PC-9 (cell line): ENCODE measurements around the gene KDM4D. TPM values are rescaled to one million over a fixed set of nuclear protein-coding genes. Genes with fewer than 3 reads are reported as not detected.

Source experiments
- BruUV-seq: library from RNA; stranded (reverse); fragments of 400-500 nt; replicated peaks from 2 replicates; lab custom pipeline; 2021; lab: Mats Ljungman, UMichigan
- CTCF ChIA-PET: fragments of 300-600 bp; sonication (Branson Sonifier 250); formaldehyde crosslinking; loops from one replicate; lab custom pipeline; 2022; ENCODE audit warnings: antibody characterized with exemption; lab: Charles Lee
- POLR2A ChIA-PET: fragments of 300-600 bp; sonication (Branson Sonifier 250); formaldehyde crosslinking; loops from one replicate; lab custom pipeline; 2022; ENCODE audit warnings: antibody characterized with exemption; ENCODE audit not compliant: unreplicated experiment; lab: Charles Lee
- DNase-seq, 2 experiments: peaks; one replicate each; pipeline versions ENCODE4 v3.0.0 to v3.0.0-alpha.2; 2015 to 2022; ENCODE audit warnings: mixed read lengths in 1 of 2
- H2AFZ ChIP-seq: fragments of 200-600 bp; sonication (generic); 2 replicates; pipeline ENCODE4 v1.8.1; 2017; ENCODE audit warnings: antibody characterized with exemption
- H3F3A ChIP-seq: fragments of 200-600 bp; sonication (generic); 2 replicates; pipeline ENCODE4 v1.8.1; 2017; ENCODE audit warnings: antibody characterized with exemption, mild to moderate bottlenecking, low read depth; ENCODE audit not compliant: insufficient read depth
- H3K27ac ChIP-seq: fragments of 200-600 bp; sonication (generic); 2 replicates; pipeline ENCODE4 v1.6.1; 2016; ENCODE audit warnings: mixed run types
- H3K27me3 ChIP-seq: fragments of 200-600 bp; sonication (generic); 2 replicates; pipeline ENCODE4 v1.6.1; 2016; ENCODE audit warnings: low read depth, mixed run types; ENCODE audit not compliant: insufficient read depth
- H3K36me3 ChIP-seq: fragments of 200-600 bp; sonication (generic); 2 replicates; pipeline ENCODE4 v1.6.1; 2016; ENCODE audit warnings: low read depth, mixed run types
- H3K4me1 ChIP-seq: fragments of 200-600 bp; sonication (generic); replicated peaks from 2 replicates; pipeline ENCODE4 v1.6.1; 2016; ENCODE audit warnings: mixed run types; ENCODE audit not compliant: insufficient read depth
- H3K4me2 ChIP-seq: fragments of 200-600 bp; sonication (generic); 2 replicates; pipeline ENCODE4 v1.6.1; 2017; ENCODE audit warnings: mixed run types
- H3K4me3 ChIP-seq: fragments of 200-600 bp; sonication (generic); 2 replicates; pipeline ENCODE4 v1.6.1; 2016; ENCODE audit warnings: mixed run types
- H3K79me2 ChIP-seq: fragments of 200-600 bp; sonication (generic); 2 replicates; pipeline ENCODE4 v1.6.1; 2017; ENCODE audit warnings: low read depth, mixed run types
- H3K9me2 ChIP-seq: fragments of 200-600 bp; sonication (generic); 2 replicates; pipeline ENCODE4 v1.8.1; 2017; ENCODE audit warnings: mild to moderate bottlenecking; ENCODE audit not compliant: insufficient read depth
- H3K9me3 ChIP-seq: fragments of 200-600 bp; sonication (generic); 2 replicates; pipeline ENCODE4 v1.8.1; 2016; ENCODE audit warnings: low read depth; ENCODE audit not compliant: insufficient read depth
- H4K20me1 ChIP-seq: fragments of 200-600 bp; sonication (generic); 2 replicates; pipeline ENCODE4 v1.8.1; 2017; ENCODE audit not compliant: insufficient read depth
- EZH2 ChIP-seq: fragments of 200-600 bp; sonication (generic); IDR thresholded peaks from 2 replicates; pipeline ENCODE4 v1.8.0; 2017; ENCODE audit warnings: antibody characterized with exemption, low read depth
- intact Hi-C: fragments of 100-400 bp; cut with micrococcal nuclease; formaldehyde crosslinking; loops from one replicate; pipeline ENCODE4 v1.10.0; 2022; ENCODE audit not compliant: unreplicated experiment
- total RNA-seq: library from RNA; stranded (reverse); gene quantifications from 2 replicates; pipeline ENCODE4 v1.2.3, GENCODE V29; 2021
- TF ChIP-seq, protein P1 (sequence below): fragments of 200-600 bp; sonication (generic); conservative IDR thresholded peaks from 2 replicates; pipeline ENCODE4 v1.6.1; 2017; ENCODE audit warnings: mixed run types, antibody characterized with exemption, mild to moderate bottlenecking, moderate library complexity

The KDM4D gene
- total RNA-seq, 1 experiment from 2014 or later, result 0.85 TPM

DNA sequence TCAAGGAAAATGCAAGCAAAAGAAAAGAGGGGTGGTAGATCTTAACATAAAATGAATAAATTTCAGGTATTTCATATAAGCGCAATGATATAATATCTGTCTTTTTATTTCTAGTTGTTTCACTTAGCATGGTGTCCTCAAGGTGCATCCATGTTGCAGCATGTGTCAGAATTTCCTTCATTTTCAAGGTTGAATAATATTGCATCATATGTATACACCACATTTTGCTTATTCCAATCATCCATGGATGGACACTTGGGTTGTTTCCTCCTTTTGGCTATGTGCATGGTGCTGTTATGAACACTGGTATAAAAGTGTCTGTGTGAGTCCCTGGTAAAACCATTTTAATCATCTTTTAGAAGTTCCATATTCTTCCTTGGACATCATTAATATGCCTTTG lies 68.7 kb downstream of the KDM4D start:
- no TSS peak for BruUV-seq
- peaks cover 8% of the 10 kb centered on the region; the same call in 1 of the 2 replicates for H3K27me3 ChIP-seq
- H3K27ac ChIP-seq, result no peak overlapping the region
- DNase-seq, result no peak
- no peak overlapping the region for H3K4me2 ChIP-seq
- no peaks in the 10 kb centered on the region for H3K9me2 ChIP-seq
- H3K36me3 ChIP-seq, result no peaks in the 10 kb centered on the region
- no peak overlapping the region for H3K4me3 ChIP-seq
- ChIA-PET POLR2A (no interaction called here), CTCF (no interaction called here)
- no peaks in the 10 kb centered on the region for H3K4me1 ChIP-seq
- TF ChIP-seq EZH2, result no peak
- TF ChIP-seq, protein P1, sequence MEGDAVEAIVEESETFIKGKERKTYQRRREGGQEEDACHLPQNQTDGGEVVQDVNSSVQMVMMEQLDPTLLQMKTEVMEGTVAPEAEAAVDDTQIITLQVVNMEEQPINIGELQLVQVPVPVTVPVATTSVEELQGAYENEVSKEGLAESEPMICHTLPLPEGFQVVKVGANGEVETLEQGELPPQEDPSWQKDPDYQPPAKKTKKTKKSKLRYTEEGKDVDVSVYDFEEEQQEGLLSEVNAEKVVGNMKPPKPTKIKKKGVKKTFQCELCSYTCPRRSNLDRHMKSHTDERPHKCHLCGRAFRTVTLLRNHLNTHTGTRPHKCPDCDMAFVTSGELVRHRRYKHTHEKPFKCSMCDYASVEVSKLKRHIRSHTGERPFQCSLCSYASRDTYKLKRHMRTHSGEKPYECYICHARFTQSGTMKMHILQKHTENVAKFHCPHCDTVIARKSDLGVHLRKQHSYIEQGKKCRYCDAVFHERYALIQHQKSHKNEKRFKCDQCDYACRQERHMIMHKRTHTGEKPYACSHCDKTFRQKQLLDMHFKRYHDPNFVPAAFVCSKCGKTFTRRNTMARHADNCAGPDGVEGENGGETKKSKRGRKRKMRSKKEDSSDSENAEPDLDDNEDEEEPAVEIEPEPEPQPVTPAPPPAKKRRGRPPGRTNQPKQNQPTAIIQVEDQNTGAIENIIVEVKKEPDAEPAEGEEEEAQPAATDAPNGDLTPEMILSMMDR, result no peak
- H3F3A ChIP-seq, result no peaks in the 10 kb centered on the region
- no peaks in the 10 kb centered on the region for H3K9me3 ChIP-seq
- H3K79me2 ChIP-seq, result no peaks in the 10 kb centered on the region
- no peak overlapping the region for H2AFZ ChIP-seq
- intact Hi-C loops, result no loop called here
- H4K20me1 ChIP-seq, result no peaks in the 10 kb centered on the region

GRCh38 chr11:95042906-95043305 lies 69.4 kb downstream of the KDM4D start:
- peaks cover 8% of the 10 kb centered on the region; the same call in 1 of the 2 replicates for H3K27me3 ChIP-seq

DNA sequence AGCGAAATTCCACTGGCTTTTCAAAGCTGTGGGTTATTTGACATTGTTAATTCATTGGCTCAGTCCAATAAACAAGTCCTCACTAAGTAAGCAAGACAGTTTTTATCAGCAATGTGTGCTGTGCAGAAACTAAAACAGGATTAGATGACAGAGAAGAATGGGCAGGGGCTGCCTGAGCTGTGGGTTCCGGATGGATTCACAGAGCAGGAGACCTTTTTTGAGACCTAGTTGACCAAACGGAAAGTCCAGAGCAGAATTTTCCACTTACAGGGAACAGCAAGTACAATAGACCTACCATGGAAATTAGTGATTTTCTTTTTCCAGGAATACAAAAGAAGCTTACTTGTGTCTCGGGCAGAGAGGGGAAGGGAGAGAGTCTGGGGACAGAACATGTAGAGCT lies 70.5 kb downstream of the KDM4D start:
- Histone ChIP-seq H3K4me3 (no peak overlapping the region), H2AFZ (no peak overlapping the region), H3K9me3 (no peaks in the 10 kb centered on the region), H3K79me2 (no peaks in the 10 kb centered on the region), H3K27me3 (peaks cover 8% of the 10 kb centered on the region; the same call in 1 of the 2 replicates), H3K4me2 (no peak overlapping the region), H3K4me1 (no peaks in the 10 kb centered on the region), H3K27ac (no peak overlapping the region), H3K9me2 (no peaks in the 10 kb centered on the region), H3F3A (no peaks in the 10 kb centered on the region), H4K20me1 (no peaks in the 10 kb centered on the region), H3K36me3 (no peaks in the 10 kb centered on the region)
- no peak for DNase-seq
- intact Hi-C loops, result no loop called here
- TF ChIP-seq, protein P1, result no peak
- TF ChIP-seq EZH2, result no peak
- ChIA-PET POLR2A (no interaction called here), CTCF (no interaction called here)
- BruUV-seq, result no TSS peak

More at GRCh38 chr11:95042906-95043305, 69.4 kb downstream of the KDM4D start:
- Histone ChIP-seq H3K4me2 (no peak overlapping the region), H3K9me3 (no peaks in the 10 kb centered on the region), H3K79me2 (no peaks in the 10 kb centered on the region), H3F3A (no peaks in the 10 kb centered on the region), H3K4me1 (no peaks in the 10 kb centered on the region), H3K27ac (no peak overlapping the region), H2AFZ (no peak overlapping the region), H4K20me1 (no peaks in the 10 kb centered on the region), H3K4me3 (no peak overlapping the region), H3K9me2 (no peaks in the 10 kb centered on the region), H3K36me3 (no peaks in the 10 kb centered on the region)
- CTCF ChIA-PET, result no interaction called here
- BruUV-seq, result no TSS peak
- POLR2A ChIA-PET, result no interaction called here
- no peak for DNase-seq
- intact Hi-C loops, result no loop called here
- TF ChIP-seq, protein P1, result no peak
- TF ChIP-seq EZH2, result no peak
